HG03280 (cell line): Measurements from ENCODE around the gene THOP1.

Source experiments
- ATAC-seq: cut with Tn5 transposase; IDR thresholded peaks from one replicate; pipeline ENCODE4 v1.9.1; 2021; ENCODE audit warnings: mild to moderate bottlenecking, moderate library complexity; ENCODE audit not compliant: unreplicated experiment

Gene THOP1

DNA sequence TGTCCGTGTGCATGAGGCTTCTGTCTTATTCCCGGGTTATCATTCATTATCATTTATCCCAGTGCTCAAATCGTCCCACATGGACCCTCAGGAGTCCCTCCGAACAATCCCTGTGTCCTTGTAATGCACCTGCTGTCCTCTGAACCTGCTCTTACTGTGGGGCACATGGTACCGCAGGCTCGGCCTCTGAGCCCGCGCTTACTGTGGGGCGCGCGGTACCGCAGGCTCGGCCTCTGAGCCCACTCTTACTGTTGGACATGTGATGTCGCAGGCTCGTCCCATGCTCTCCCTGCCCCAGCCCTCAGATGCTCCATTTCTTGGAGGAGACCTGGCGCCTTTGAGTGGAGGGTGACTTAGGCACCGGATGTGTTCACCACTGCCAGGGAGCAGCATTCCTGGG, 17.5 kb downstream of the THOP1 start:
- ATAC-seq, result no peak

DNA sequence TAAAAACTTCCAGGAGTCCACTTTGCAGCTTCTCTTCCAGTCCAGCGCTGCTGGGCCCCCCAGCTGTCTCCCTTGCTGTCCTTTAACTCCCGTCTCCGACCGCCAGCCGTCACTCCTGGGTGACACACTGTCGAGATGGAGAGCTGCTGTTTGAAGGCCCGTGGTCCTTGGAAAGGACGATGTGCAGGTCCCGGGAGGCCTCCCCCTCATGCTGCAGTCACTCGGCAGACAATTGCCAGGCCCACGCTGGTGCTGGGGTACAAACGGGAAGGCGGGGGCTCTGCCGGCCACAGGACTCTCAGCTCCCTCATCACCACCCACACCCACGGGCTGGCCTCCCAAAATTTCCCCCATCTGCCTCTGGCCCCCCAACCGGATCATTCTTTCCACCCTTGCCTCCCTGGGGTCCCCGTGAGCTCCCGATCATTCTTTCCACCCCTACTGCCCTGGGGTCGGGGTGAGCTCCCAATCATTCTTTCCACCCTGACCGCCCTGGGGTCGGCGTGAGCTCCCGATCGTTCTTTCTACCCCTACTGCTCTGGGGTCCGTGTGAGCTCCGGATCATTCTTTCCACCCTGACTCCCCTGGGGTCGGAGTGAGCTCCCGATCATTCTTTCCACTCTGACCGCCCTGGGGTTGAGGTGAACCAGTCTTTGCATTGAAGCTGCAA, 18.3 kb downstream of the THOP1 start:
- ATAC-seq, result no peak

- no peak for ATAC-seq
Observed at GRCh38 chr19:2804156-2805004, 19.1 kb downstream of the THOP1 start.

DNA sequence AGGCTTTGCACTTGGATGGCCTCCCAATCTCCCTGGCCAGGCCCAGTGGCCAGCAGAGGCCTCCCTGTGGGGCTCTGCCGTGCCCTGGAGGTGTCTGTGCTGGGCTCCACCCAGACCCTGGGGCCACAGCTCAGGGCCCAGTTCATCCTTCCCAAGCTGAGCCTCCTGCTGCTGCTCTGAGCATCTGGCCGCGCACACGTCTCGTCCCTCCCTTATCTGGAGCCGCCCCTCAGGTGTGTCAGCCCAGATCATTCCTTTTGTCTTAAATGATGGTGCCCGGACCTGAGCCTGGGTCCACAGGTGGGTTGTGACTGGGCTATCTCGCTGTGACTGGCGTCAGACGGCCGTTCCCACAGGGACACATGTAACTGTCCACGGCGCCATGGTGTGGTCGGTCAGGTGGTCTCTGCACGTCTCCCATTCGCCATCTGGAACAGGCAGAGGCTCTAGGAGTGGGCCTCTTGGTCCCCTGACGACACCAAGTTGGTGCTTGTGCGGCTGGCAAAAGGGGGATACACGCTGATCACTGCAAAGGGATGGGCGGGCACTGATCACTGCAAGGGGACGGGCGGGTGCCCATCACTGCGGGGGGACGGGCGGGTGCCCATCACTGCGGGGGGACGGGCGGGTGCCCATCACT, 20.1 kb downstream of the THOP1 start:
- ATAC-seq, result no peak

GRCh38 chr19:2805991-2806649, 20.8 kb downstream of the THOP1 start:
- no peak for ATAC-seq

GRCh38 chr19:2806736-2807378, 21.6 kb downstream of the THOP1 start:
- ATAC-seq, result no peak

- no peak for ATAC-seq
Observed at GRCh38 chr19:2807379-2808128, 22.3 kb downstream of the THOP1 start.

- ATAC-seq, result no peak
Observed at GRCh38 chr19:2808129-2808941, 23.0 kb downstream of the THOP1 start.

- no peak for ATAC-seq
Observed at GRCh38 chr19:2809387-2810140, 24.3 kb downstream of the THOP1 start.

GRCh38 chr19:2810141-2811091, 25.1 kb downstream of the THOP1 start:
- ATAC-seq, result no peak

DNA sequence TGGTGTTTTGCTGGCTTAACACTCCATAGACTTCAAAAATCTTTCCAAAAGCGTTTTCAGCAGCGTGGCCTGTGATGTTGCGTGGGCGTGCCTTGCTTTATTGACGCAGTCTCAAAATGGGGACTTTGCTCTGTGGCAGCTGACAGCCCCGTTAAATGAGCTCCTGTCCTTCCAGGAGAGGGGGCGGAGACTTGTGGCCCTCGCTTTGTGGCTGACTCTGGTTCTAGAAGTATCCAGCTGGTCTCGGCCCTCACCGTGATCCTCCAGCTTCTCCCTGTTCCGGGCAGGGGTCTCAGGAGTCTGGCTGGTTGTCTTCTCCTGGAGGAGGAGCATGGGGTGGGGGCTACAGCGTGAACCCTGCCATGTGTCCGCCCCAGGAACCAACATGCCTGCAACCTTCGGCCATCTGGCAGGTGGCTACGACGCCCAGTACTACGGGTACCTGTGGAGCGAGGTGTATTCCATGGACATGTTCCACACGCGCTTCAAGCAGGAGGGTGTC, 26.0 kb downstream of the THOP1 start:
- ATAC-seq, result no peak

- no peak for ATAC-seq
Observed at GRCh38 chr19:2811735-2812413, 26.6 kb downstream of the THOP1 start.

- ATAC-seq, result no peak
Observed at GRCh38 chr19:2812414-2813234, 27.3 kb downstream of the THOP1 start.

DNA sequence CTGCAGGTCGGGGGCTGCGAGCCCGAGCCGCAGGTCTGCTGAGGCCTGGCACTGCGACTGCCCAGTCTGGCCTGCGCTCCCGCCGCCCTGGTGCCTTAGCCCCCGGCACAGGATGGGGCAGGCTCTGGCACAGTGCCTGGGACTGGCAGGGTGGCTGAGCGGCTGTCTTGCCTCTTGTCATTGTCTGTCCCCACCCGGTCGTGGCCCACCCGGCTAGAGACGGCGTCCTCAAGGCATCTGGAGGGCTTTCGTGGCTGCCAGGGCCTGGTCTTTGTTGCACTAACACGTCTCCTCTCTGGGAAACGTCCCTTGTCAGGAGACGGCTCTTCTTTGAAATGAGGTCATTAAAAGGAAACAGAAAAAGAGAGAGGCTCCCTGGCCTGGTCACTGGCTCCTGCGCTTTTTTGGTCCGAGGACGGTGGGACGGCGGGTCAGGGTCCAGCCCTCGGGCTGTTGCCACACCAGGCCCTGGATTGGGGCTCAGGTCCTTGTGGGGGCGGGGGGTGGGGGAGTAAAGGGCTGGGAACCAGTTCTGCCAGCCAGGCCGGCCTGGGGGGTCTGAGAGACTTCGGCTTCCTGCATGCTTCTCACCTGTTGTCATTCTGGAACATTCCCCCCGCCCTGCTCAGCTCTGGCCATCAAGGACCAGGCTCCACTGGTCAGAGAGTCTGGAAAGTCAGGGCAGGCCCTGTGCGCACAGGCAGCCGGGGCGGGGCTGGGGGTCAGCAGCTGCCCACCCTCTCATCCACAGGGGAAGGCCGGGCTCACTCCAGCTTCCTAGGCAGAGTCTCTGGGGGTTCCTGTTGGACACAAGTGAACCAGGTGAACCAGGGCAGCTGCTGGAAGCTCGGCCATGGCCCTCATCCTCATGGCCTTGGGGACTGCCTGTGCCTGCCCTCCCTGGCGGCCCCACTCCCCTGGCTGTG, 28.2 kb downstream of the THOP1 start:
- no peak for ATAC-seq

GRCh38 chr19:2814426-2814825, 29.1 kb downstream of the THOP1 start:
- no peak for ATAC-seq
